ENCODE results near the gene PER2. TPM values are rescaled to one million over a fixed set of nuclear protein-coding genes. Genes with fewer than 3 reads are reported as not detected.
"Not testable (repeated sequence)": the region's sequence is repeated elsewhere in the genome, so short reads cannot be mapped to it uniquely, and the experiment has no call there.

PER2 gene
- 8.4 TPM for total RNA-seq

- peaks cover 0 to 5% (median 0%) of the 10 kb centered on the region in 3 donors for H3K36me3 ChIP-seq (ENCODE audit: control insufficient read depth in 3 of 3, insufficient read depth in 3 of 3, low read length in 3 of 3)
- H3K4me1 ChIP-seq (ENCODE audit: control insufficient read depth in 3 of 3, insufficient read depth in 3 of 3, low read length in 3 of 3): peaks cover 52 to 62% (median 53%) of the 10 kb centered on the region in 3 donors
- H3K9ac ChIP-seq (ENCODE audit: low read depth in 1 of 3, low read length in 3 of 3): peak within 1 kb of the TSS; percentile 98 to 100 (median 99)
- H3K27me3 ChIP-seq (ENCODE audit: control insufficient read depth in 3 of 3, insufficient read depth in 3 of 3, low read length in 3 of 3): no peaks in the 10 kb centered on the region
- H3K4me3 ChIP-seq (ENCODE audit: low read length in 3 of 3): peak within 1 kb of the TSS; percentile 88 to 95 (median 95)
- no peaks in the 10 kb centered on the region for H3K9me3 ChIP-seq (ENCODE audit: control insufficient read depth in 3 of 3, low read length in 3 of 3)
- H3K27ac ChIP-seq (ENCODE audit: low read depth, low read length): peak within 1 kb of the TSS; percentile 96
Measured at GRCh38 chr2:238287737-238288649, at the start of gene PER2. TSS of gene PER2 (minus strand) at chr2:238288610. CDS start at chr2:238277936, 10,674 bp downstream.

- no peak overlapping the region for H3K27ac ChIP-seq (ENCODE audit: low read depth, low read length)
- no peak overlapping the region for H3K4me3 ChIP-seq (ENCODE audit: low read length in 3 of 3)
- H3K9ac ChIP-seq (ENCODE audit: low read depth in 1 of 3, low read length in 3 of 3): no peak overlapping the region
- H3K9me3 ChIP-seq (ENCODE audit: control insufficient read depth in 3 of 3, low read length in 3 of 3): no peaks in the 10 kb centered on the region
- peaks cover 6 to 18% (median 9%) of the 10 kb centered on the region in 3 donors for H3K36me3 ChIP-seq (ENCODE audit: control insufficient read depth in 3 of 3, insufficient read depth in 3 of 3, low read length in 3 of 3)
- H3K27me3 ChIP-seq (ENCODE audit: control insufficient read depth in 3 of 3, insufficient read depth in 3 of 3, low read length in 3 of 3): no peaks in the 10 kb centered on the region
- peaks cover 11 to 24% (median 23%) of the 10 kb centered on the region in 3 donors for H3K4me1 ChIP-seq (ENCODE audit: control insufficient read depth in 3 of 3, insufficient read depth in 3 of 3, low read length in 3 of 3)
Measured at GRCh38 chr2:238337846-238338245, 49.4 kb upstream of the PER2 start.

- Histone ChIP-seq H3K4me3 (ENCODE audit: low read length in 3 of 3) (no peak overlapping the region), H3K36me3 (ENCODE audit: control insufficient read depth in 3 of 3, insufficient read depth in 3 of 3, low read length in 3 of 3) (peaks cover 6 to 18% (median 9%) of the 10 kb centered on the region in 3 donors), H3K9me3 (ENCODE audit: control insufficient read depth in 3 of 3, low read length in 3 of 3) (no peaks in the 10 kb centered on the region), H3K27ac (ENCODE audit: low read depth, low read length) (no peak overlapping the region), H3K4me1 (ENCODE audit: control insufficient read depth in 3 of 3, insufficient read depth in 3 of 3, low read length in 3 of 3) (peaks cover 11 to 24% (median 23%) of the 10 kb centered on the region in 3 donors), H3K9ac (ENCODE audit: low read depth in 1 of 3, low read length in 3 of 3) (no peak overlapping the region), H3K27me3 (ENCODE audit: control insufficient read depth in 3 of 3, insufficient read depth in 3 of 3, low read length in 3 of 3) (no peaks in the 10 kb centered on the region)
Measured at GRCh38 chr2:238336793-238337444, 48.5 kb upstream of the PER2 start.

GRCh38 chr2:238336151-238336550 lies 47.7 kb upstream of the PER2 start:
- H3K27ac ChIP-seq (ENCODE audit: low read depth, low read length): no peak overlapping the region
- no peak overlapping the region for H3K4me3 ChIP-seq (ENCODE audit: low read length in 3 of 3)
- H3K4me1 ChIP-seq (ENCODE audit: control insufficient read depth in 3 of 3, insufficient read depth in 3 of 3, low read length in 3 of 3): peaks cover 11 to 24% (median 23%) of the 10 kb centered on the region in 3 donors
- no peaks in the 10 kb centered on the region for H3K27me3 ChIP-seq (ENCODE audit: control insufficient read depth in 3 of 3, insufficient read depth in 3 of 3, low read length in 3 of 3)
- peaks cover 6 to 18% (median 9%) of the 10 kb centered on the region in 3 donors for H3K36me3 ChIP-seq (ENCODE audit: control insufficient read depth in 3 of 3, insufficient read depth in 3 of 3, low read length in 3 of 3)
- peak overlapping the region in 1 of 3 donors; percentile 27 for H3K9ac ChIP-seq (ENCODE audit: low read depth in 1 of 3, low read length in 3 of 3)
- no peaks in the 10 kb centered on the region for H3K9me3 ChIP-seq (ENCODE audit: control insufficient read depth in 3 of 3, low read length in 3 of 3)

- H3K9ac ChIP-seq (ENCODE audit: low read depth in 1 of 3, low read length in 3 of 3); H3K27me3 ChIP-seq (ENCODE audit: control insufficient read depth in 3 of 3, insufficient read depth in 3 of 3, low read length in 3 of 3); H3K9me3 ChIP-seq (ENCODE audit: control insufficient read depth in 3 of 3, low read length in 3 of 3); H3K4me3 ChIP-seq (ENCODE audit: low read length in 3 of 3); H3K27ac ChIP-seq (ENCODE audit: low read depth, low read length): not testable (repeated sequence)
- Histone ChIP-seq H3K4me1 (ENCODE audit: control insufficient read depth in 3 of 3, insufficient read depth in 3 of 3, low read length in 3 of 3) (peaks cover 11 to 24% (median 23%) of the 10 kb centered on the region in 3 donors), H3K36me3 (ENCODE audit: control insufficient read depth in 3 of 3, insufficient read depth in 3 of 3, low read length in 3 of 3) (peaks cover 6 to 18% (median 9%) of the 10 kb centered on the region in 3 donors)
Measured at GRCh38 chr2:238335591-238335990, 47.2 kb upstream of the PER2 start.

- Histone ChIP-seq H3K27me3 (ENCODE audit: control insufficient read depth in 3 of 3, insufficient read depth in 3 of 3, low read length in 3 of 3) (no peaks in the 10 kb centered on the region), H3K9me3 (ENCODE audit: control insufficient read depth in 3 of 3, low read length in 3 of 3) (no peaks in the 10 kb centered on the region), H3K9ac (ENCODE audit: low read depth in 1 of 3, low read length in 3 of 3) (no peak overlapping the region), H3K36me3 (ENCODE audit: control insufficient read depth in 3 of 3, insufficient read depth in 3 of 3, low read length in 3 of 3) (peaks cover 8 to 24% (median 9%) of the 10 kb centered on the region in 3 donors), H3K27ac (ENCODE audit: low read depth, low read length) (no peak overlapping the region), H3K4me3 (ENCODE audit: low read length in 3 of 3) (no peak overlapping the region), H3K4me1 (ENCODE audit: control insufficient read depth in 3 of 3, insufficient read depth in 3 of 3, low read length in 3 of 3) (peaks cover 11 to 24% (median 23%) of the 10 kb centered on the region in 3 donors)
Measured at GRCh38 chr2:238334885-238335284, 46.5 kb upstream of the PER2 start.

- no peak overlapping the region for H3K4me3 ChIP-seq (ENCODE audit: low read length in 3 of 3)
- H3K27me3 ChIP-seq (ENCODE audit: control insufficient read depth in 3 of 3, insufficient read depth in 3 of 3, low read length in 3 of 3): no peaks in the 10 kb centered on the region
- peaks cover 16 to 32% (median 17%) of the 10 kb centered on the region in 3 donors for H3K36me3 ChIP-seq (ENCODE audit: control insufficient read depth in 3 of 3, insufficient read depth in 3 of 3, low read length in 3 of 3)
- peaks cover 5 to 12% (median 11%) of the 10 kb centered on the region in 3 donors for H3K4me1 ChIP-seq (ENCODE audit: control insufficient read depth in 3 of 3, insufficient read depth in 3 of 3, low read length in 3 of 3)
- H3K9ac ChIP-seq (ENCODE audit: low read depth in 1 of 3, low read length in 3 of 3): no peak overlapping the region
- H3K27ac ChIP-seq (ENCODE audit: low read depth, low read length): no peak overlapping the region
- H3K9me3 ChIP-seq (ENCODE audit: control insufficient read depth in 3 of 3, low read length in 3 of 3): no peaks in the 10 kb centered on the region
Measured at GRCh38 chr2:238331916-238332315, 43.5 kb upstream of the PER2 start.

GRCh38 chr2:238330391-238330790 lies 42.0 kb upstream of the PER2 start:
- no peak overlapping the region for H3K9ac ChIP-seq (ENCODE audit: low read depth in 1 of 3, low read length in 3 of 3)
- peaks cover 0 to 3% (median 0%) of the 10 kb centered on the region in 3 donors for H3K4me1 ChIP-seq (ENCODE audit: control insufficient read depth in 3 of 3, insufficient read depth in 3 of 3, low read length in 3 of 3)
- H3K27me3 ChIP-seq (ENCODE audit: control insufficient read depth in 3 of 3, insufficient read depth in 3 of 3, low read length in 3 of 3): no peaks in the 10 kb centered on the region
- H3K36me3 ChIP-seq (ENCODE audit: control insufficient read depth in 3 of 3, insufficient read depth in 3 of 3, low read length in 3 of 3): peaks cover 16 to 32% (median 21%) of the 10 kb centered on the region in 3 donors
- H3K27ac ChIP-seq (ENCODE audit: low read depth, low read length): no peak overlapping the region
- H3K4me3 ChIP-seq (ENCODE audit: low read length in 3 of 3): no peak overlapping the region
- H3K9me3 ChIP-seq (ENCODE audit: control insufficient read depth in 3 of 3, low read length in 3 of 3): no peaks in the 10 kb centered on the region

GRCh38 chr2:238327751-238328150 lies 39.3 kb upstream of the PER2 start:
- no peaks in the 10 kb centered on the region for H3K9me3 ChIP-seq (ENCODE audit: control insufficient read depth in 3 of 3, low read length in 3 of 3)
- peaks cover 9 to 20% (median 15%) of the 10 kb centered on the region in 3 donors for H3K36me3 ChIP-seq (ENCODE audit: control insufficient read depth in 3 of 3, insufficient read depth in 3 of 3, low read length in 3 of 3)
- no peaks in the 10 kb centered on the region for H3K27me3 ChIP-seq (ENCODE audit: control insufficient read depth in 3 of 3, insufficient read depth in 3 of 3, low read length in 3 of 3)
- peaks cover under 1 to 11% (median 8%) of the 10 kb centered on the region in 3 donors for H3K4me1 ChIP-seq (ENCODE audit: control insufficient read depth in 3 of 3, insufficient read depth in 3 of 3, low read length in 3 of 3)
- H3K4me3 ChIP-seq (ENCODE audit: low read length in 3 of 3): no peak overlapping the region
- H3K27ac ChIP-seq (ENCODE audit: low read depth, low read length): no peak overlapping the region
- no peak overlapping the region for H3K9ac ChIP-seq (ENCODE audit: low read depth in 1 of 3, low read length in 3 of 3)
